ENCODE measurements around the gene SMG6. TPM values are rescaled to one million over a fixed set of nuclear protein-coding genes. Genes with fewer than 3 reads are reported as not detected.
A peak's percentile ranks its signal among the peaks of the same experiment; 100 is the strongest.

The SMG6 gene
- total and polyA plus RNA-seq, 2 of the 4 experiments (the other 2 are of a cell fraction), result 16.3 to 30.3 TPM

DNA sequence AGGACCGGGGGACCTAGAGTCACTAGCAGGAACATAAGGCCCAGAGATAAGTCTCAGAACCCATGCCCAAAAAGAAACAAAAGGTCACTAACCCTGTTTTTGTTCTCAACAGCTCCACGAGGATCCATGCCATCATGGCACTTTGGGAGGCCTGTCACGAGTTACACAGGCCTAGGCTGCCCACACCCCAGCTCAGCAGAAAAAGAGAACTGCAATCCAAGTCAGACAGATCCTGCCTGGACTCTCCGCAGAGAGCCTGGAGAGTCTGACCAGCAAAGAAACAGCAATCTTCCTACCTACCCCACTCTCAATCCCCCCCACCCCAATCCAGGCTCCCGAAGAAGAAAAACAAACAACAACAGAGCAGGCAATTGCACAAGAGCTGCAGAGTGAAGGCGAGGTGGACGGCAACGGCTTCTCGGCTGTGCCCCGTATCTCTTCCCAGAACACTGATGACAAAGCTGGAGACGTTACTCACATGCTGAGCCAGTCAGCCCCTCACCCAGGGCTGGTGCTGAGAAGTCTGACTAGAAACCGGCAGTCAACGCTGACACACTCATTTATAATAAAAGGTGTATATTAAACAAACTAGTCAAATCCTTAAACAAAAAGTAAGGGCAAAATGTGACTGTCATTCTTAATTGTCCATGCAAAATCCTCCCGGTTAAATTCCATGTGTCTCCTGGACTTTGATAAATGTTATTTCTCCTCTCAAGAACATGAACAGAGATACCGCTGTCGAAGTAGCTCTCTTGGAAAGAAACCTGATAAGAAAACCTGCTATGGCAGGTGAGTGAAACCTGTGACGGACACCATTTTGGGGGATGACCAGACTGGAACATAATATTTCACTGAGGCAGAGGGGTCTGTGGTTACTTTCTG lies 89.3 kb downstream of the SMG6 start:
- Histone ChIP-seq H3K18ac (ENCODE audit: low read depth, low read length) (peak overlapping the region; percentile 90), H3K4me3 (ENCODE audit: insufficient read depth, low read depth, low read length) (peak overlapping the region; percentile 21), H2BK20ac (ENCODE audit: low read depth, low read length) (peak overlapping the region; percentile 98), H2BK120ac (ENCODE audit: low read depth, low read length) (peak overlapping the region; percentile 85), H2BK15ac (ENCODE audit: low read depth, low read length) (peak overlapping the region; percentile 75; the same call in 2 of the 3 replicates), H3K79me1 (ENCODE audit: low read depth in 1 of 2, low read length in 2 of 2) (peaks cover 25 to 55% of the 10 kb centered on the region in 2 experiments), H4K8ac (ENCODE audit: low read depth in 2 of 2, low read length in 2 of 2) (peak overlapping the region; percentile 47 to 97), H2AK9ac (replicated peaks; ENCODE audit: low read depth, low read length, poor library complexity) (peak overlapping the region; percentile 91), H3K9me1 (ENCODE audit: insufficient read depth, low read length) (peaks cover 8% of the 10 kb centered on the region), H3K9me3 (ENCODE audit: control insufficient read depth, insufficient read depth, low read length) (no peaks in the 10 kb centered on the region), H2BK5ac (ENCODE audit: low read depth, low read length, poor library complexity, severe bottlenecking) (peak overlapping the region; percentile 95), H3K4me1 (ENCODE audit: control insufficient read depth, insufficient read depth, low read length) (peaks cover 17% of the 10 kb centered on the region), H3K27me3 (ENCODE audit: control insufficient read depth, insufficient read depth, low read length) (no peaks in the 10 kb centered on the region), H3K4me2 (ENCODE audit: low read depth, low read length) (peak overlapping the region; percentile 91), H3K23ac (ENCODE audit: low read depth, low read length) (peak overlapping the region; percentile 83), H4K20me1 (ENCODE audit: insufficient read depth, low read length) (no peaks in the 10 kb centered on the region), H4K91ac (ENCODE audit: insufficient read depth, low read depth, low read length) (peak overlapping the region; percentile 95), H3K27ac (ENCODE audit: insufficient read depth, low read length) (peak overlapping the region; percentile 99), H3K14ac (replicated peaks; ENCODE audit: low read depth, low read length) (peak overlapping the region; percentile 89), H4K5ac (ENCODE audit: low read depth, low read length) (peak overlapping the region; percentile 91), H3K56ac (ENCODE audit: extremely low read depth, insufficient read depth, low read length) (peak overlapping the region; percentile 97), H3K9ac (ENCODE audit: low read depth, low read length) (peak overlapping the region; percentile 91), H3K36me3 (ENCODE audit: control insufficient read depth, insufficient read depth, low read length) (no peaks in the 10 kb centered on the region), H2AFZ (replicated peaks; ENCODE audit: low read length, poor library complexity) (peak overlapping the region; percentile 64), H3K4ac (ENCODE audit: low read depth, low read length) (peak overlapping the region; percentile 100), H2AK5ac (ENCODE audit: low read depth, low read length) (peak overlapping the region; percentile 84)
- in situ Hi-C loops (cut with MboI; ENCODE audit: low sequenced_read_pairs) (no loop called here), intact Hi-C loops (cut with micrococcal nuclease) (loop anchor here (1.0 kb wide), 1 partner anchor 40 kb away; no protein-coding TSS in a partner anchor), dilution Hi-C loops (cut with HindIII; ENCODE audit: low sequenced_read_pairs, unreplicated experiment) (no loop called here)
- WGBS, 2 experiments (ENCODE audit: extremely low coverage in 2 of 2, insufficient read length in 1 of 2), result 4% methylated on average over 4 of the region's 17 CpGs; no CpG with 5 or more reads in 1 of the 2 experiments
- POLR2A ChIA-PET (ENCODE audit: unreplicated experiment), result interaction anchor here (0.5 to 1.5 kb wide), 6 partner anchors 33 to 498 kb away, joined by 3 to 15 read pairs (median 5); no protein-coding TSS in a partner anchor
- ATAC-seq (ENCODE audit: low read depth) (peak; percentile 76), DNase-seq (peak; percentile 93)
- BruUV-seq (replicated peaks), result no TSS peak
- CTCF ChIA-PET, result interaction anchor here (0.6 to 1.8 kb wide), 11 partner anchors 10 to 160 kb away, joined by 3 to 7 read pairs (median 4); partner anchors contain the start of gene HIC1
- TF ChIP-seq, protein P1, sequence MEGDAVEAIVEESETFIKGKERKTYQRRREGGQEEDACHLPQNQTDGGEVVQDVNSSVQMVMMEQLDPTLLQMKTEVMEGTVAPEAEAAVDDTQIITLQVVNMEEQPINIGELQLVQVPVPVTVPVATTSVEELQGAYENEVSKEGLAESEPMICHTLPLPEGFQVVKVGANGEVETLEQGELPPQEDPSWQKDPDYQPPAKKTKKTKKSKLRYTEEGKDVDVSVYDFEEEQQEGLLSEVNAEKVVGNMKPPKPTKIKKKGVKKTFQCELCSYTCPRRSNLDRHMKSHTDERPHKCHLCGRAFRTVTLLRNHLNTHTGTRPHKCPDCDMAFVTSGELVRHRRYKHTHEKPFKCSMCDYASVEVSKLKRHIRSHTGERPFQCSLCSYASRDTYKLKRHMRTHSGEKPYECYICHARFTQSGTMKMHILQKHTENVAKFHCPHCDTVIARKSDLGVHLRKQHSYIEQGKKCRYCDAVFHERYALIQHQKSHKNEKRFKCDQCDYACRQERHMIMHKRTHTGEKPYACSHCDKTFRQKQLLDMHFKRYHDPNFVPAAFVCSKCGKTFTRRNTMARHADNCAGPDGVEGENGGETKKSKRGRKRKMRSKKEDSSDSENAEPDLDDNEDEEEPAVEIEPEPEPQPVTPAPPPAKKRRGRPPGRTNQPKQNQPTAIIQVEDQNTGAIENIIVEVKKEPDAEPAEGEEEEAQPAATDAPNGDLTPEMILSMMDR (conservative IDR thresholded peaks at IDR 0.05; ENCODE audit: low read depth, low read length), result no peak
- TF ChIP-seq CHD1 (IDR thresholded peaks at IDR 0.05; ENCODE audit: low read depth, low read length) (peak; percentile 93; the same call in 1 of the 2 replicates), BHLHE40 (IDR thresholded peaks at IDR 0.05; ENCODE audit: low read depth, low read length) (peak; percentile 63; the same call in 1 of the 2 replicates), POLR2A (IDR thresholded peaks at IDR 0.05; ENCODE audit: low read depth, low read length) (no peak; the same call in 1 of the 2 replicates), RAD21 (IDR thresholded peaks at IDR 0.05; ENCODE audit: low read length) (peak; percentile 27; the same call in 1 of the 2 replicates), CEBPB (IDR thresholded peaks at IDR 0.05; ENCODE audit: low read depth, low read length) (peak; percentile 99), RCOR1 (IDR thresholded peaks at IDR 0.05; ENCODE audit: insufficient replicate concordance, low read length) (no peak), FOS (IDR thresholded peaks at IDR 0.05; ENCODE audit: low read depth, low read length) (peak; percentile 83), MAZ (IDR thresholded peaks at IDR 0.05; ENCODE audit: borderline replicate concordance, low read depth, low read length) (peak; percentile 56; the same call in 1 of the 2 replicates), MAFK (IDR thresholded peaks at IDR 0.05; ENCODE audit: low read depth, low read length) (peak; percentile 37; the same call in 1 of the 2 replicates), SMC3 (IDR thresholded peaks at IDR 0.05; ENCODE audit: low read depth, low read length) (0 out of 2 replicates have a peak, but pooled peaks have one; percentile 17), USF2 (IDR thresholded peaks at IDR 0.05; ENCODE audit: low read depth, low read length) (no peak), NFE2L2 (IDR thresholded peaks at IDR 0.05; ENCODE audit: low read depth, low read length) (no peak)
